Measurements from ENCODE around the gene UFSP2. TPM values are rescaled to one million over a fixed set of nuclear protein-coding genes. Genes with fewer than 3 reads are reported as not detected.

The UFSP2 gene
- total RNA-seq, 6 experiments from 2014 or later: 12.8 to 17.6 (median 14.0) TPM

- Histone ChIP-seq H3K4me3 (no peak overlapping the region), H3K27ac (no peak overlapping the region), H3K27me3 (no peaks in the 10 kb centered on the region), H3K36me3 (no peaks in the 10 kb centered on the region), H3K9me3 (no peaks in the 10 kb centered on the region), H3K4me1 (peaks cover 0 to 5% (median 0%) of the 10 kb centered on the region in 4 donors)
- no peak for TF ChIP-seq CTCF (IDR thresholded peaks at IDR 0.05)
- no peak for TF ChIP-seq POLR2A (IDR thresholded peaks at IDR 0.05)
- DNase-seq (no peak), ATAC-seq (no peak)
- 86% methylated on average over 7 of the region's 8 CpGs for WGBS (ENCODE audit: insufficient coverage, low coverage, low lambda C conversion rate, missing lambda C conversion rate)
- intact Hi-C loops (cut with DNase I): no loop called here
Measured at GRCh38 chr4:185461565-185461964, 35.8 kb upstream of the UFSP2 start.

DNA sequence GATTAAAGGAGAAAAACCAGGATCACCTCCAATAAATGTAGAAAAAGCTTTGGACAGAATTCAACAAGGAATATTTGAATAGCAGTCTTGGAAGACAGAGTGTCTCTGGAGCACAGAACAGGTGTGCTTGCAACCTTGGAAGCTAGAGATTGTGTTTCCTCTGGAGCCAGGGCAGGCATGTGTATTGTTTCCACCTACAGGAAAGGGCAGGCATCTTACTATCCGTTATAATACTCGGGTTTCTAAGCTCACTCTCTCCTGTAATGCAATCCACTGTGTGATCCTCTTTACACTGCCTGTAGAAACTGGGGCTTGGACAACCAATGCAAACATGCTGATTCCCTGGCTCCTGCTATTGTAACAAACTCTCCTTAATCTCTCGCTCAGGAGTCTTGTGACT is 31.4 kb upstream of the UFSP2 start:
- Histone ChIP-seq H3K27me3 (no peaks in the 10 kb centered on the region), H3K36me3 (no peaks in the 10 kb centered on the region), H3K4me3 (no peak overlapping the region), H3K4me1 (peaks cover 0 to 5% (median 0%) of the 10 kb centered on the region in 4 donors), H3K27ac (no peak overlapping the region), H3K9me3 (no peaks in the 10 kb centered on the region)
- TF ChIP-seq CTCF (IDR thresholded peaks at IDR 0.05) (no peak), POLR2A (IDR thresholded peaks at IDR 0.05) (no peak)
- WGBS (ENCODE audit: insufficient coverage, low coverage, low lambda C conversion rate, missing lambda C conversion rate): 50% methylated on average over 3 of the region's 3 CpGs
- intact Hi-C loops (cut with DNase I): no loop called here
- peak in 1 of 4 donors; percentile 32 for ATAC-seq
- no peak for DNase-seq

GRCh38 chr4:185456131-185456530 is 30.4 kb upstream of the UFSP2 start:
- H3K36me3 ChIP-seq: no peaks in the 10 kb centered on the region
- no peaks in the 10 kb centered on the region for H3K27me3 ChIP-seq
- ATAC-seq: peak in 3 of 4 donors; percentile 37 to 88 (median 45)
- no peaks in the 10 kb centered on the region for H3K9me3 ChIP-seq
- WGBS (ENCODE audit: insufficient coverage, low coverage, low lambda C conversion rate, missing lambda C conversion rate): 17% methylated on average over 2 of the region's 2 CpGs
- no peak overlapping the region for H3K4me3 ChIP-seq
- H3K27ac ChIP-seq: peak overlapping the region in 1 of 3 donors; percentile 27
- no peak for DNase-seq
- intact Hi-C loops (cut with DNase I): no loop called here
- peaks cover 0 to 5% (median 0%) of the 10 kb centered on the region in 4 donors for H3K4me1 ChIP-seq
- TF ChIP-seq CTCF (IDR thresholded peaks at IDR 0.05): no peak
- TF ChIP-seq POLR2A (IDR thresholded peaks at IDR 0.05): no peak

- ATAC-seq: no peak
- DNase-seq: no peak
- no peak overlapping the region for H3K27ac ChIP-seq
- TF ChIP-seq CTCF (IDR thresholded peaks at IDR 0.05) (no peak), POLR2A (IDR thresholded peaks at IDR 0.05) (no peak)
- no peaks in the 10 kb centered on the region for H3K9me3 ChIP-seq
- 96% methylated on average over 2 of the region's 2 CpGs for WGBS (ENCODE audit: insufficient coverage, low coverage, low lambda C conversion rate, missing lambda C conversion rate)
- H3K4me1 ChIP-seq: no peaks in the 10 kb centered on the region
- intact Hi-C loops (cut with DNase I): no loop called here
- H3K36me3 ChIP-seq: no peaks in the 10 kb centered on the region
- H3K27me3 ChIP-seq: no peaks in the 10 kb centered on the region
- H3K4me3 ChIP-seq: no peak overlapping the region
Measured at GRCh38 chr4:185445209-185445608, 19.4 kb upstream of the UFSP2 start.

DNA sequence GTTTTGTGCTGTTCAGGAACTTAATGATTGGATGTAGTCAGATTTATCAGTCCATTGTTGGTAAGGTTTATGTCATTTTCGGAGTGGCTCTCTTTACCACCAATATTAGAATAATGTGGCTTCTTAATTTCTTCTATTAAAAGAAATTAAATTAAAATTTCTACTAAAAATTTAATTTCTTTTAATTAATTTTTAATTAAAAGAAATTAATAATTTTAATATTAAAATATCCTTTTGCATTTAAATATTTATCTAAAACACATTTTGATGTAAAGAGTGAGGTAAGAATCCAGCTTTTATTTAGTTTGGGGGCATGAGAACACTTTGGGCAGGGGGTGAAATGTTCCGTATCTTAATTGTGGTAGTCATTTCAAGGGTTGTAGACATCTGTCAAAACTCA is 15.7 kb upstream of the UFSP2 start:
- ATAC-seq (no peak), DNase-seq (no peak)
- no peak overlapping the region for H3K27ac ChIP-seq
- no peaks in the 10 kb centered on the region for H3K9me3 ChIP-seq
- no peaks in the 10 kb centered on the region for H3K27me3 ChIP-seq
- intact Hi-C loops (cut with DNase I): no loop called here
- no peak overlapping the region for H3K4me3 ChIP-seq
- H3K36me3 ChIP-seq: no peaks in the 10 kb centered on the region
- WGBS (ENCODE audit: insufficient coverage, low coverage, low lambda C conversion rate, missing lambda C conversion rate): 81% methylated on average over 2 of the region's 2 CpGs
- no peaks in the 10 kb centered on the region for H3K4me1 ChIP-seq
- no peak for TF ChIP-seq POLR2A (IDR thresholded peaks at IDR 0.05)
- TF ChIP-seq CTCF (IDR thresholded peaks at IDR 0.05): no peak

Data from right lobe of liver (tissue), 6 donors.